HepG2 (cell line): ENCODE results near the gene RFFL. TPM values are rescaled to one million over a fixed set of nuclear protein-coding genes. Genes with fewer than 3 reads are reported as not detected.

ENCODE experiments used
- AKNA ChIP-seq: sonication (generic); formaldehyde crosslinking; IDR thresholded peaks from 2 replicates; pipeline ENCODE4 v1.4.0; 2020; ENCODE audit warnings: missing genetic modification reagents, borderline replicate concordance
- ATAD3A ChIP-seq: sonication (generic); formaldehyde crosslinking; IDR thresholded peaks from 2 replicates; pipeline ENCODE4 v1.4.0; 2020; ENCODE audit warnings: missing genetic modification reagents
- BORCS8-MEF2B ChIP-seq: sonication (generic); formaldehyde crosslinking; IDR thresholded peaks from 2 replicates; pipeline ENCODE4 v1.8.0; 2022; ENCODE audit warnings: mild to moderate bottlenecking, missing genetic modification reagents
- BRD4 ChIP-seq: sonication (generic); formaldehyde crosslinking; IDR thresholded peaks from 2 replicates; pipeline ENCODE4 v1.4.0; 2020; ENCODE audit warnings: missing genetic modification reagents
- GLI4 ChIP-seq: sonication (generic); formaldehyde crosslinking; IDR thresholded peaks from 2 replicates; pipeline ENCODE4 v1.5.1; 2020; ENCODE audit warnings: missing genetic modification reagents, mild to moderate bottlenecking, moderate library complexity, borderline replicate concordance
- KDM2A ChIP-seq: sonication (generic); formaldehyde crosslinking; IDR thresholded peaks from 2 replicates; pipeline ENCODE4 v1.4.0; 2020; ENCODE audit warnings: low read depth, missing genetic modification reagents, borderline replicate concordance
- MED1 ChIP-seq: sonication (generic); formaldehyde crosslinking; IDR thresholded peaks from 2 replicates; pipeline ENCODE4 v1.4.0; 2020; ENCODE audit warnings: missing genetic modification reagents
- MEIS2 ChIP-seq: sonication (generic); formaldehyde crosslinking; IDR thresholded peaks from 2 replicates; pipeline ENCODE4 v1.9.0; 2021; ENCODE audit warnings: mild to moderate bottlenecking, missing genetic modification reagents
- NFE2L2 ChIP-seq: fragments of 150-350 bp; IDR thresholded peaks from 2 replicates; pipeline ENCODE4 v1.6.1; 2014; ENCODE audit warnings: low read length
- NFKB2 ChIP-seq: sonication (generic); formaldehyde crosslinking; IDR thresholded peaks from 2 replicates; pipeline ENCODE4 v1.4.0; 2020; ENCODE audit warnings: missing genetic modification reagents, borderline replicate concordance
- POLR2G ChIP-seq: fragments of 200-400 bp; formaldehyde crosslinking; IDR thresholded peaks from 2 replicates; pipeline ENCODE4 v1.6.1; 2018; ENCODE audit warnings: mild to moderate bottlenecking, low read depth, low read length, moderate library complexity
- PRDM4 ChIP-seq: sonication (generic); formaldehyde crosslinking; IDR thresholded peaks from 2 replicates; pipeline ENCODE4 v1.9.0; 2021; ENCODE audit warnings: missing genetic modification reagents, borderline replicate concordance
- SMC3 ChIP-seq: IDR thresholded peaks from 2 replicates; pipeline ENCODE4 v1.6.1; 2011; ENCODE audit warnings: low read length, improper control_type of control experiment
- SNAPC2 ChIP-seq: sonication (generic); formaldehyde crosslinking; IDR thresholded peaks from 2 replicates; pipeline ENCODE4 v1.8.1; 2022; ENCODE audit warnings: mild to moderate bottlenecking, missing genetic modification reagents
- TCF7 ChIP-seq: sonication (generic); IDR thresholded peaks from 2 replicates; pipeline ENCODE4 v1.6.1; 2016; ENCODE audit warnings: antibody characterized with exemption, low read depth
- THRA ChIP-seq: sonication (generic); formaldehyde crosslinking; IDR thresholded peaks from 2 replicates; pipeline ENCODE4 v1.4.0; 2020; ENCODE audit warnings: missing genetic modification reagents, borderline replicate concordance
- TSC22D2 ChIP-seq: sonication (generic); formaldehyde crosslinking; IDR thresholded peaks from 2 replicates; pipeline ENCODE4 v1.5.1; 2020; ENCODE audit warnings: missing genetic modification reagents, mild to moderate bottlenecking, borderline replicate concordance
- U2AF1 ChIP-seq: fragments of 200-400 bp; formaldehyde crosslinking; optimal IDR thresholded peaks from 2 replicates; pipeline ENCODE3; 2017; ENCODE audit warnings: mild to moderate bottlenecking, low read depth, low read length
- ZNF326 ChIP-seq: sonication (generic); formaldehyde crosslinking; IDR thresholded peaks from 2 replicates; pipeline ENCODE4 v1.4.0; 2020; ENCODE audit warnings: missing genetic modification reagents, borderline replicate concordance
- ZNF432 ChIP-seq: sonication (generic); formaldehyde crosslinking; IDR thresholded peaks from 2 replicates; pipeline ENCODE4 v1.5.0; 2020; ENCODE audit warnings: missing genetic modification reagents, mild to moderate bottlenecking, borderline replicate concordance
- ZNF441 ChIP-seq: sonication (generic); formaldehyde crosslinking; IDR thresholded peaks from 2 replicates; pipeline ENCODE4 v1.7.0; 2021; ENCODE audit warnings: missing genetic modification reagents, borderline replicate concordance
- ZSCAN12 ChIP-seq: sonication (generic); formaldehyde crosslinking; IDR thresholded peaks from 2 replicates; pipeline ENCODE4 v1.9.0; 2021; ENCODE audit warnings: mild to moderate bottlenecking, missing genetic modification reagents
- polyA plus RNA-seq, 8 experiments: library from polyadenylated mRNA; depleted of rRNA in 3 of 8; stranded (reverse) in 7 of 8; unstranded in 1 of 8; fragments of >200 nt; fragmentation: Illumina TruSeq in 4 of 8; extraction: Trizol in 4 of 8; gene quantifications; 2 replicates each; pipeline versions ENCODE4 v1.2.1 to v1.2.3, GENCODE V29; 2011 to 2016; ENCODE audit warnings: low read depth in 4 of 8, missing spikeins in 1 of 8, mixed read lengths in 1 of 8; ENCODE audit not compliant: insufficient read depth in 1 of 8
- total RNA-seq, 5 experiments: library from RNA; depleted of rRNA; stranded (reverse); fragments of >200 nt; fragmentation: Illumina TruSeq; extraction: Trizol; gene quantifications; 2 replicates each; pipeline ENCODE4 v1.2.3, GENCODE V29; 2016; ENCODE audit warnings: low read depth in 1 of 5

Gene RFFL
- total and polyA plus RNA-seq, 2 of the 13 experiments (the other 11 are each of a cell fraction or from before 2014, with no cell fraction given), result 24.3 to 48.6 TPM

- TF ChIP-seq PRDM4 (CRISPR knock-in tag) (no peak), ATAD3A (CRISPR knock-in tag) (no peak), ZSCAN12 (CRISPR knock-in tag) (no peak), NFKB2 (0 out of 2 replicates have a peak, but pooled peaks have one; percentile 11), KDM2A (peak; percentile 34; the same call in 1 of the 2 replicates), BORCS8-MEF2B (CRISPR knock-in tag) (peak; percentile 21; the same call in 1 of the 2 replicates), SNAPC2 (CRISPR knock-in tag) (no peak), AKNA (CRISPR knock-in tag) (no peak), SMC3 (peak; percentile 19; the same call in 1 of the 2 replicates), NFE2L2 (no peak), U2AF1 (no peak), MEIS2 (CRISPR knock-in tag) (peak; percentile 25; the same call in 1 of the 2 replicates), POLR2G (peak; percentile 34; the same call in 1 of the 2 replicates), ZNF326 (CRISPR knock-in tag) (no peak), GLI4 (no peak), MED1 (no peak), TCF7 (no peak), THRA (CRISPR knock-in tag) (no peak), ZNF441 (CRISPR knock-in tag) (no peak), BRD4 (CRISPR knock-in tag) (peak; percentile 14; the same call in 1 of the 2 replicates), TSC22D2 (CRISPR knock-in tag) (no peak), ZNF432 (CRISPR knock-in tag) (no peak)
Observed at GRCh38 chr17:35088881-35089585, 25.5 kb upstream of the RFFL start (continued).
